ENCODE results near the gene CGA. TPM values are rescaled to one million over a fixed set of nuclear protein-coding genes. Genes with fewer than 3 reads are reported as not detected.
A peak's percentile ranks its signal among the peaks of the same experiment; 100 is the strongest.
"Not testable (repeated sequence)": the region's sequence is repeated elsewhere in the genome, so short reads cannot be mapped to it uniquely, and the experiment has no call there.

CGA gene
- not detected in 2 replicates for total RNA-seq (2014; rRNA removed; shearing (Covaris generic); ENCODE audit: low replicate concordance)

DNA sequence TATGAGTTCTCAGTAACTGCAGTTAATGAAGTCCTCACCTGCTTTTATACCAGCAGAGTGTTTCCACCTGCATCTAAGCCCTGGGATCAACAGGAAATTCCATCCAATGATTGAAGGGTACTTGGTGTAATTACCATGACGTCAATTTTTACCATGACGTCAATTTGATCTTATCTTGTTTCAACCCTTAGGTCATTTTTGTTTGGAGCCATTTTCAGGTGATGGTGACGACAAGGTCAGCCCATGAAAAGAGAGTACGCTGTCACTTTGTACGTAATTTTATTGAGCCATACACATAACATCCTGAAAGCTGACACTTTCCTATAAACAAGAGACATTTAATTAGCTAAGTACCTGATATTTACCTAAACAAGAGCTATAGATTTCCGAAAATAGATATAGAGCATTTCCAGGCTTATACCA, at the start of gene CGA:
Gene CGA, minus strand, starts transcription at position 20 of the 423 bp plus-strand sequence. CDS start 6,906 bp downstream, outside the sequence.
- no peaks in the 10 kb centered on the region for H4K20me1 ChIP-seq (ENCODE audit: insufficient read depth, low read depth, low read length)
- H3K27me3 ChIP-seq (ENCODE audit: low read length): no peaks in the 10 kb centered on the region
- no peaks in the 10 kb centered on the region for H3K36me3 ChIP-seq (ENCODE audit: insufficient read depth, low read length)
- DNase-seq: no peak
- no peak within 1 kb of the TSS for H3K27ac ChIP-seq (ENCODE audit: low read length)
- H2AFZ ChIP-seq (ENCODE audit: low read length): no peak within 1 kb of the TSS
- H3K9me2 ChIP-seq (replicated peaks; ENCODE audit: insufficient read depth, low read length): no peaks in the 10 kb centered on the region
- no peak within 1 kb of the TSS for H3K9ac ChIP-seq (ENCODE audit: low read length)
- no peak within 1 kb of the TSS for H3K4me2 ChIP-seq (ENCODE audit: low read depth, low read length, poor library complexity, severe bottlenecking)
- H3K9me3 ChIP-seq (ENCODE audit: low read length): no peaks in the 10 kb centered on the region
- H3K79me2 ChIP-seq (ENCODE audit: low read length): no peaks in the 10 kb centered on the region
- H3K4me3 ChIP-seq (ENCODE audit: low read length): no peak within 1 kb of the TSS
- H3K4me1 ChIP-seq (ENCODE audit: low read length): peaks cover 14% of the 10 kb centered on the region

DNA sequence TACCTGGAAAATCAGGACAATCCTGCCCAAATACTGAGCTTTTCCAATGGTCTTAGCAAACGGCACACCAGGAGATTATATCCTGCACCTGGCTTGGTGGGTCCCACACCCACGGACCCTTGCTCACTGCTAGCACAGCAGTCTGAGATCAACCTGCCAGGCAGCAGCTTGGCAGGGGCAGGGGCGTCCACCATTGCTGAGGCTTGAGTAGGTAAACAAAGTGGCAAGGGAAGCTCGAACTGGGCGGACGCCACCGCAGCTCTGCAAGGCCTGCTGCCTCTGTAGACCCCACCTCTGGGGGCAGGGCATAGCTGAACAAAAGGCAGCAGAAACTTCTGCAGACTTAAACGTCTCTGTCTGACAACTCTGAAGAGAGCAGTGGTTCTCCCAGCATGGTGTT, 45.0 kb upstream of the CGA start:
- not testable (repeated sequence) for H3K79me2 ChIP-seq (ENCODE audit: low read length); H3K36me3 ChIP-seq (ENCODE audit: insufficient read depth, low read length); H4K20me1 ChIP-seq (ENCODE audit: insufficient read depth, low read depth, low read length); H3K4me3 ChIP-seq (ENCODE audit: low read length); H3K9me3 ChIP-seq (ENCODE audit: low read length); H3K27me3 ChIP-seq (ENCODE audit: low read length); H3K4me1 ChIP-seq (ENCODE audit: low read length); H3K27ac ChIP-seq (ENCODE audit: low read length); DNase-seq; H3K4me2 ChIP-seq (ENCODE audit: low read depth, low read length, poor library complexity, severe bottlenecking); H2AFZ ChIP-seq (ENCODE audit: low read length); H3K9ac ChIP-seq (ENCODE audit: low read length); H3K9me2 ChIP-seq (replicated peaks; ENCODE audit: insufficient read depth, low read length)

DNA sequence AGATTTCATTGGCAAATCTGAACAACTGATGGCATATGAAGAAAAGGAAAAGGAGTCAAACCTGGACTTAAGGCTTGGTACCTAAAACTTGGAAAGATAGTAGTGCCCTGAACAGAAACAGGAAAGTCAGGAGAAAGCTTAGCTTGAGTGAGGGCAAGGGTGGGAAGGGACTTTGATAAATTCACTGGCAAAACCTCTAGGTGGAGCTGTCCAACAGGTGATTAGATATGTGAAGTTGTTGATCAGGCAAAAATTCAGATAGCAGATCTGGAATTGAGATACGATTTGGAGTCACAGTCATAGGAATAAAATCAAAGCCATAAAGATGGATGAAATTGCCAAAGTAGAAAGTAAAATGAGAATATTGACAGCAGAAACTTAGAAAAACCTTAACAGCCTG, 44.3 kb upstream of the CGA start:
- H3K79me2 ChIP-seq (ENCODE audit: low read length): no peaks in the 10 kb centered on the region
- H3K27ac ChIP-seq (ENCODE audit: low read length): no peak overlapping the region
- no peaks in the 10 kb centered on the region for H3K27me3 ChIP-seq (ENCODE audit: low read length)
- no peak overlapping the region for H3K4me3 ChIP-seq (ENCODE audit: low read length)
- H2AFZ ChIP-seq (ENCODE audit: low read length): no peak overlapping the region
- no peaks in the 10 kb centered on the region for H4K20me1 ChIP-seq (ENCODE audit: insufficient read depth, low read depth, low read length)
- no peaks in the 10 kb centered on the region for H3K9me2 ChIP-seq (replicated peaks; ENCODE audit: insufficient read depth, low read length)
- H3K9ac ChIP-seq (ENCODE audit: low read length): no peak overlapping the region
- no peak overlapping the region for H3K4me2 ChIP-seq (ENCODE audit: low read depth, low read length, poor library complexity, severe bottlenecking)
- DNase-seq: peak; percentile 87
- no peaks in the 10 kb centered on the region for H3K36me3 ChIP-seq (ENCODE audit: insufficient read depth, low read length)
- H3K4me1 ChIP-seq (ENCODE audit: low read length): peaks cover 2% of the 10 kb centered on the region; the same call in 1 of the 2 replicates
- no peaks in the 10 kb centered on the region for H3K9me3 ChIP-seq (ENCODE audit: low read length)

DNA sequence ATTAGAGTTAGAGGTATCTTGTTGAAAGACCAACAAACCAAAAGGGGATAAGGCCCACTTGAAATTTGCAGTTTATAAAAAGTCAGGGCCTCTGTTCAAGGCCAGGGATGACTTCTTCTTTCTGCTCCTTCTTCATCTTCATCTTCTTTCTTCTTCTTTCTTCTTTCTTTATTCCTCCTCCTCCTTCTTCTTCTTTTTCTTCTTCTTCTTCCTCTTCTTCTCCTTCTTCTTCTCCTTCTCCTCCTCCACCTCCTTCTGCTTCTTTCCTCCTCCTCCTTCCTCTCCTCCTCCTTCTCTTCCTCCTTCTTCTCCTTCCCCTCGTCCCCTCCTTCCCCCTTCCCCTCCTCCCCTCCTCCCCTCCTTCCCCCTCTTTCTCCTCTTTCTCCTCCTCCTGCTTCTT, 42.1 kb upstream of the CGA start:
- no peak for DNase-seq
- Histone ChIP-seq H2AFZ (ENCODE audit: low read length) (no peak overlapping the region), H3K9ac (ENCODE audit: low read length) (no peak overlapping the region), H3K36me3 (ENCODE audit: insufficient read depth, low read length) (no peaks in the 10 kb centered on the region), H3K79me2 (ENCODE audit: low read length) (no peaks in the 10 kb centered on the region), H3K9me2 (replicated peaks; ENCODE audit: insufficient read depth, low read length) (no peaks in the 10 kb centered on the region), H3K9me3 (ENCODE audit: low read length) (no peaks in the 10 kb centered on the region), H3K4me3 (ENCODE audit: low read length) (no peak overlapping the region), H4K20me1 (ENCODE audit: insufficient read depth, low read depth, low read length) (no peaks in the 10 kb centered on the region), H3K27ac (ENCODE audit: low read length) (no peak overlapping the region), H3K4me1 (ENCODE audit: low read length) (peaks cover 2% of the 10 kb centered on the region; the same call in 1 of the 2 replicates), H3K27me3 (ENCODE audit: low read length) (no peaks in the 10 kb centered on the region), H3K4me2 (ENCODE audit: low read depth, low read length, poor library complexity, severe bottlenecking) (no peak overlapping the region)

DNA sequence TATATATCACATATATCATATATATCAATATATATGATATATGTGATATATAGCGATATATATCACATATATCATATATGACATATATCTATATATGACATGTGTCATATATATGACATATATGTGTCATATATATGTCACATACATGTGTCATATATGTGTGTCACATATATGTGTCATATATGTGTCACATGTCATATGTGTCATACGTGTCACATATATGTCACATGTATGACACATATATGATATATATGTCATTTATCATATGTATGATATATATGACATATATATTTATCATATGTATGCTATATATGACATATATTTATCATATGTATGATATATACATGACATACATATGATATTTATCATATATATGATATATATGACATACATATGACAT, 32.8 kb upstream of the CGA start:
- no peak overlapping the region for H2AFZ ChIP-seq (ENCODE audit: low read length)
- no peak overlapping the region for H3K4me2 ChIP-seq (ENCODE audit: low read depth, low read length, poor library complexity, severe bottlenecking)
- H3K9ac ChIP-seq (ENCODE audit: low read length): no peak overlapping the region
- no peak overlapping the region for H3K4me3 ChIP-seq (ENCODE audit: low read length)
- no peak overlapping the region for H3K27ac ChIP-seq (ENCODE audit: low read length)
- no peaks in the 10 kb centered on the region for H3K9me2 ChIP-seq (replicated peaks; ENCODE audit: insufficient read depth, low read length)
- no peaks in the 10 kb centered on the region for H3K36me3 ChIP-seq (ENCODE audit: insufficient read depth, low read length)
- DNase-seq: no peak
- no peaks in the 10 kb centered on the region for H3K9me3 ChIP-seq (ENCODE audit: low read length)
- H3K27me3 ChIP-seq (ENCODE audit: low read length): no peaks in the 10 kb centered on the region
- H3K79me2 ChIP-seq (ENCODE audit: low read length): no peaks in the 10 kb centered on the region
- H3K4me1 ChIP-seq (ENCODE audit: low read length): no peaks in the 10 kb centered on the region
- no peaks in the 10 kb centered on the region for H4K20me1 ChIP-seq (ENCODE audit: insufficient read depth, low read depth, low read length)

DNA sequence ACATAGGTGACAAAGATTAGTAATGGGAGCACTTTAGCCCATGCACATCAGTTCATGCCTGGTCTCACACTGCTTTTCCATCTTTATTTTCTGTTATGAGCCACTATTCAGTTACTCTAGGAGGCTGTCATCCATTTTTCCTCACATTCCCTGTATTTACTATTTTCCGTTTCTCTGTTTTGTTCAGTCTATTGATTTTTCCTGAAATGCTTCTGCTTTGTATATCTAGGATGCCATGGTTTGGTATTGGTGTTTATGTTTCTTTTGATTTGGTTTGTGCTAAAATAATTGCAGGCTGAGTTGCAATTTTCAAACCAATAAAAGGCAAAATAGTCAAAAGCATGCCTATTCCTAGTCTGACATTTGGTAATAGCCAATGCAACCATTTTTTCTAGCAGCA, 31.6 kb upstream of the CGA start:
- Histone ChIP-seq H3K79me2 (ENCODE audit: low read length) (no peaks in the 10 kb centered on the region), H3K9me2 (replicated peaks; ENCODE audit: insufficient read depth, low read length) (no peaks in the 10 kb centered on the region), H3K9me3 (ENCODE audit: low read length) (no peaks in the 10 kb centered on the region), H3K36me3 (ENCODE audit: insufficient read depth, low read length) (no peaks in the 10 kb centered on the region), H3K4me2 (ENCODE audit: low read depth, low read length, poor library complexity, severe bottlenecking) (no peak overlapping the region), H3K4me3 (ENCODE audit: low read length) (no peak overlapping the region), H3K4me1 (ENCODE audit: low read length) (no peaks in the 10 kb centered on the region), H3K27ac (ENCODE audit: low read length) (no peak overlapping the region), H3K27me3 (ENCODE audit: low read length) (no peaks in the 10 kb centered on the region), H4K20me1 (ENCODE audit: insufficient read depth, low read depth, low read length) (no peaks in the 10 kb centered on the region), H3K9ac (ENCODE audit: low read length) (no peak overlapping the region), H2AFZ (ENCODE audit: low read length) (no peak overlapping the region)
- no peak for DNase-seq

DNA sequence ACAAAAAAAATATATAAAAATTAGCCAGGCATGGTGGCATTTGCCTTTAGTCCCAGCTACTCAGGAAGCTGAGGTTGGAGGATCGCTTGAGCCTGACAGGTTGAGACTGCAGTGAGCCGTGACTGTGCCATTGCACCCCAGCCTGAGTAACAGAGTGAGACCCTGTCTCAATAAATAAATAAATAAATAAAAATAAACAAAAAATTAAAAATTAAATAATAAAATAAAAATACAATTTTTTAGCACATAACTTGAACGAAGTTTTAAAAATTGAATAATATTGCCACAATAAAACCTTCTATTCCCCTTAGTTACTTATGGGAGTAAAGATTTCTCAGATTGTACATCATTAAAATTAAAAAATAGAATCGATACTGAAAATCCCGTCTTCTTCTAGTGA, 29.2 kb upstream of the CGA start:
- Histone ChIP-seq H3K36me3 (ENCODE audit: insufficient read depth, low read length) (no peaks in the 10 kb centered on the region), H3K4me3 (ENCODE audit: low read length) (no peak overlapping the region), H3K79me2 (ENCODE audit: low read length) (no peaks in the 10 kb centered on the region), H3K9me3 (ENCODE audit: low read length) (no peaks in the 10 kb centered on the region), H3K4me1 (ENCODE audit: low read length) (no peaks in the 10 kb centered on the region), H3K9ac (ENCODE audit: low read length) (no peak overlapping the region), H3K27me3 (ENCODE audit: low read length) (no peaks in the 10 kb centered on the region), H2AFZ (ENCODE audit: low read length) (no peak overlapping the region), H3K4me2 (ENCODE audit: low read depth, low read length, poor library complexity, severe bottlenecking) (no peak overlapping the region), H3K27ac (ENCODE audit: low read length) (no peak overlapping the region), H3K9me2 (replicated peaks; ENCODE audit: insufficient read depth, low read length) (no peaks in the 10 kb centered on the region), H4K20me1 (ENCODE audit: insufficient read depth, low read depth, low read length) (no peaks in the 10 kb centered on the region)
- no peak for DNase-seq

DNA sequence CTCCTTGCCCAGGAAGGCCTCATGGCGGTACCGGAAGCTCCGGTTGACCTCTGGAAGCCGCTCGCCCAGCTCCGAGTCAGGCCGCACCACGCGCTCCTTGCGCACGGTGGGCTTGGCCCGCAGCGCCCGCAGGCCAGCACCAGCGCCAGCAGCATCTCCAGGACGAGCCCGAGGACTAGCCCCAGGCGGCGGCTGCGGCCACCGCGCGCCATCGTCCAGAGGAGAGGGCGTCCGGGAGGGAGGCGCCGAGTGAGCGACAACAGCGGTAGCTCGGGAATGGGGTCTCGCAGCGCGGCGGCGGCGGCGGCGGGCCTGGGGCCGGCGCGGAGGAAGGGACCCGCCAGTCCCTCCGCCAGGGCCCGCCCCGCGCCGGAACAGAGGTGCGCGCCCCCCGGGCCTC, 27.6 kb upstream of the CGA start:
- H3K9ac ChIP-seq (ENCODE audit: low read length): no peak overlapping the region
- H2AFZ ChIP-seq (ENCODE audit: low read length): no peak overlapping the region
- no peak overlapping the region for H3K4me3 ChIP-seq (ENCODE audit: low read length)
- no peaks in the 10 kb centered on the region for H3K27me3 ChIP-seq (ENCODE audit: low read length)
- no peaks in the 10 kb centered on the region for H3K4me1 ChIP-seq (ENCODE audit: low read length)
- no peaks in the 10 kb centered on the region for H3K36me3 ChIP-seq (ENCODE audit: insufficient read depth, low read length)
- no peaks in the 10 kb centered on the region for H3K79me2 ChIP-seq (ENCODE audit: low read length)
- no peaks in the 10 kb centered on the region for H4K20me1 ChIP-seq (ENCODE audit: insufficient read depth, low read depth, low read length)
- H3K9me2 ChIP-seq (replicated peaks; ENCODE audit: insufficient read depth, low read length): no peaks in the 10 kb centered on the region
- no peak overlapping the region for H3K4me2 ChIP-seq (ENCODE audit: low read depth, low read length, poor library complexity, severe bottlenecking)
- no peak for DNase-seq
- H3K9me3 ChIP-seq (ENCODE audit: low read length): no peaks in the 10 kb centered on the region
- H3K27ac ChIP-seq (ENCODE audit: low read length): no peak overlapping the region

DNA sequence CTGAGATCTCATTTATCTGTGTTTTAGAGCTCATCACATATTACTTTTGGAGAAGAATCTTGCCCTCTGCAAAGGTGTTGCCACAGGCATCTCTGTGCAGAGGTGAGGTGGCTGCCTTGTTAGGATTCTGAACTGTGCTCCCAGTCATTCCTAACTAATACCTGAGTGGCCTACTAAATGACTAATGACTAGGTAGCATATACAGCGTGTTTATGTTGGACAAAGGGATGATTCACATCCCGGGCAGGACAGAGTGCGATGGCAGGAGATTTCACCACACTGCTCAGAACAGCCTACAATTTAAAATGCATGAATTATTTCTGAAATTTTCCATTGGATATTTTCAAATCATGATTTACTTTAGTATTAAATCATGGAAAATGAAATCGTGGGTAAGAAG, 23.1 kb upstream of the CGA start:
- no peaks in the 10 kb centered on the region for H3K9me3 ChIP-seq (ENCODE audit: low read length)
- no peak overlapping the region for H3K9ac ChIP-seq (ENCODE audit: low read length)
- H3K9me2 ChIP-seq (replicated peaks; ENCODE audit: insufficient read depth, low read length): no peaks in the 10 kb centered on the region
- no peak for DNase-seq
- no peak overlapping the region for H3K4me3 ChIP-seq (ENCODE audit: low read length)
- H2AFZ ChIP-seq (ENCODE audit: low read length): no peak overlapping the region
- H3K4me2 ChIP-seq (ENCODE audit: low read depth, low read length, poor library complexity, severe bottlenecking): no peak overlapping the region
- H3K27me3 ChIP-seq (ENCODE audit: low read length): no peaks in the 10 kb centered on the region
- H4K20me1 ChIP-seq (ENCODE audit: insufficient read depth, low read depth, low read length): no peaks in the 10 kb centered on the region
- no peak overlapping the region for H3K27ac ChIP-seq (ENCODE audit: low read length)
- peaks cover 21% of the 10 kb centered on the region for H3K4me1 ChIP-seq (ENCODE audit: low read length)
- no peaks in the 10 kb centered on the region for H3K79me2 ChIP-seq (ENCODE audit: low read length)
- no peaks in the 10 kb centered on the region for H3K36me3 ChIP-seq (ENCODE audit: insufficient read depth, low read length)
